Measurements from ENCODE around the gene ADSL.
"Not testable (repeated sequence)": the region's sequence is repeated elsewhere in the genome, so short reads cannot be mapped to it uniquely, and the experiment has no call there.

Gene ADSL

GRCh38 chr22:40346185-40347118 is at the start of gene ADSL:
Gene ADSL, plus strand, starts transcription at chr22:40346500. Its CDS starts 59 bp downstream, at chr22:40346559.
- Mint-ChIP-seq H3K9me3 (no peaks in the 10 kb centered on the region), H3K4me1 (peaks cover 53% of the 10 kb centered on the region), H3K27ac (peak within 1 kb of the TSS; percentile 97 to 99), H3K4me3 (peak within 1 kb of the TSS; percentile 97), H3K27me3 (no peaks in the 10 kb centered on the region)
- DNase-seq = peak; percentile 89
- peak; percentile 94 for ATAC-seq

GRCh38 chr22:40300316-40300715 is 46.0 kb upstream of the ADSL start:
- H3K4me3 Mint-ChIP-seq = no peak overlapping the region
- no peak overlapping the region for H3K27ac Mint-ChIP-seq
- H3K4me1 Mint-ChIP-seq = peaks cover 22% of the 10 kb centered on the region
- H3K9me3 Mint-ChIP-seq = no peaks in the 10 kb centered on the region
- DNase-seq = no peak
- no peaks in the 10 kb centered on the region for H3K27me3 Mint-ChIP-seq
- no peak for ATAC-seq

GRCh38 chr22:40300884-40301672 is 45.2 kb upstream of the ADSL start:
- Mint-ChIP-seq H3K9me3 (no peaks in the 10 kb centered on the region), H3K4me3 (peak overlapping the region; percentile 9 to 10), H3K27me3 (no peaks in the 10 kb centered on the region), H3K4me1 (peaks cover 29% of the 10 kb centered on the region), H3K27ac (no peak overlapping the region)
- DNase-seq = peak; percentile 5 to 36
- ATAC-seq = peak; percentile 100

- H3K9me3 Mint-ChIP-seq = no peaks in the 10 kb centered on the region
- DNase-seq = no peak
- no peak overlapping the region for H3K4me3 Mint-ChIP-seq
- no peak for ATAC-seq
- no peaks in the 10 kb centered on the region for H3K27me3 Mint-ChIP-seq
- H3K4me1 Mint-ChIP-seq = peaks cover 30% of the 10 kb centered on the region
- H3K27ac Mint-ChIP-seq = no peak overlapping the region
These were observed 44.2 kb upstream of the ADSL start for GRCh38 chr22:40302149-40302548.

- Mint-ChIP-seq H3K4me1 (peaks cover 52% of the 10 kb centered on the region), H3K9me3 (no peaks in the 10 kb centered on the region), H3K27ac (no peak overlapping the region), H3K4me3 (no peak overlapping the region), H3K27me3 (no peaks in the 10 kb centered on the region)
- ATAC-seq = no peak
- DNase-seq = no peak
These were observed 40.7 kb upstream of the ADSL start for GRCh38 chr22:40305625-40306024.

GRCh38 chr22:40308999-40309573 is 37.2 kb upstream of the ADSL start:
- Mint-ChIP-seq H3K27ac (no peak overlapping the region), H3K4me1 (peaks cover 40% of the 10 kb centered on the region)

GRCh38 chr22:40309631-40310030 is 36.7 kb upstream of the ADSL start:
- Mint-ChIP-seq H3K9me3 (no peaks in the 10 kb centered on the region), H3K4me3 (no peak overlapping the region), H3K27me3 (no peaks in the 10 kb centered on the region), H3K27ac (no peak overlapping the region), H3K4me1 (peaks cover 40% of the 10 kb centered on the region)
- no peak for ATAC-seq
- no peak for DNase-seq

More at GRCh38 chr22:40308999-40309573, 37.2 kb upstream of the ADSL start:
- ATAC-seq = no peak
- Mint-ChIP-seq H3K27me3 (no peaks in the 10 kb centered on the region), H3K4me3 (peak overlapping the region; percentile 20 to 21), H3K9me3 (no peaks in the 10 kb centered on the region)
- no peak for DNase-seq

GRCh38 chr22:40310081-40310767 is 36.1 kb upstream of the ADSL start:
- no peak for DNase-seq
- Mint-ChIP-seq H3K27me3 (no peaks in the 10 kb centered on the region), H3K4me1 (peaks cover 36% of the 10 kb centered on the region), H3K4me3 (no peak overlapping the region), H3K9me3 (no peaks in the 10 kb centered on the region), H3K27ac (no peak overlapping the region)
- no peak for ATAC-seq

GRCh38 chr22:40310768-40311120 is 35.6 kb upstream of the ADSL start:
- H3K4me3 Mint-ChIP-seq = no peak overlapping the region
- H3K9me3 Mint-ChIP-seq = no peaks in the 10 kb centered on the region
- peaks cover 35% of the 10 kb centered on the region for H3K4me1 Mint-ChIP-seq
- H3K27ac Mint-ChIP-seq = peak overlapping the region in 1 of 2 donors; percentile 45
- no peak for DNase-seq
- ATAC-seq = no peak
- H3K27me3 Mint-ChIP-seq = no peaks in the 10 kb centered on the region

GRCh38 chr22:40311646-40312045 is 34.7 kb upstream of the ADSL start:
- H3K4me3 Mint-ChIP-seq, H3K27ac Mint-ChIP-seq, H3K27me3 Mint-ChIP-seq, ATAC-seq, DNase-seq, H3K9me3 Mint-ChIP-seq: not testable (repeated sequence)
- H3K4me1 Mint-ChIP-seq = peaks cover 32% of the 10 kb centered on the region

- H3K4me3 Mint-ChIP-seq = no peak overlapping the region
- no peaks in the 10 kb centered on the region for H3K27me3 Mint-ChIP-seq
- no peaks in the 10 kb centered on the region for H3K9me3 Mint-ChIP-seq
- no peak for DNase-seq
- H3K27ac Mint-ChIP-seq = no peak overlapping the region
- peaks cover 32% of the 10 kb centered on the region for H3K4me1 Mint-ChIP-seq
- no peak for ATAC-seq
These were observed 34.2 kb upstream of the ADSL start for GRCh38 chr22:40312050-40312449.

- H3K27me3 Mint-ChIP-seq = no peaks in the 10 kb centered on the region
- H3K4me3 Mint-ChIP-seq = no peak overlapping the region
- DNase-seq (no peak), ATAC-seq (no peak)
- H3K4me1 Mint-ChIP-seq = peaks cover 23% of the 10 kb centered on the region
- no peaks in the 10 kb centered on the region for H3K9me3 Mint-ChIP-seq
- H3K27ac Mint-ChIP-seq = peak overlapping the region in 1 of 2 donors; percentile 21
These were observed 33.3 kb upstream of the ADSL start for GRCh38 chr22:40313007-40313406.

- Mint-ChIP-seq H3K27ac (peak overlapping the region in 1 of 2 donors; percentile 12), H3K9me3 (no peaks in the 10 kb centered on the region), H3K27me3 (no peaks in the 10 kb centered on the region), H3K4me1 (peaks cover 13% of the 10 kb centered on the region), H3K4me3 (no peak overlapping the region)
- DNase-seq = no peak
- ATAC-seq = no peak
These were observed 32.3 kb upstream of the ADSL start for GRCh38 chr22:40314041-40314440.

GRCh38 chr22:40320687-40321086 is 25.6 kb upstream of the ADSL start:
- H3K27ac Mint-ChIP-seq = no peak overlapping the region
- H3K4me1 Mint-ChIP-seq = peaks cover 54% of the 10 kb centered on the region
- DNase-seq = no peak
- ATAC-seq = no peak
- H3K27me3 Mint-ChIP-seq = no peaks in the 10 kb centered on the region
- no peak overlapping the region for H3K4me3 Mint-ChIP-seq
- no peaks in the 10 kb centered on the region for H3K9me3 Mint-ChIP-seq

- DNase-seq = no peak
- Mint-ChIP-seq H3K27me3 (no peaks in the 10 kb centered on the region), H3K4me1 (peaks cover 67% of the 10 kb centered on the region), H3K4me3 (no peak overlapping the region), H3K9me3 (no peaks in the 10 kb centered on the region), H3K27ac (peak overlapping the region in 1 of 2 donors; percentile 31)
- ATAC-seq = no peak
These were observed 24.3 kb upstream of the ADSL start for GRCh38 chr22:40322021-40322420.
